Lower leg skin (tissue), 3 donors: ENCODE data around the gene POC1A.

Experiments
- POLR2A ChIP-seq, 2 donors: fragments of 450-650 bp; IDR thresholded peaks; one replicate each; pipeline ENCODE4 v1.6.1; 2016 to 2017; ENCODE audit warnings: antibody characterized with exemption in 2 of 2, mild to moderate bottlenecking in 1 of 2, moderate library complexity in 1 of 2
- TF ChIP-seq, protein P1 (sequence below), 3 donors: fragments of 450-650 bp; IDR thresholded peaks; one replicate each; pipeline ENCODE4 v1.5.1; 2016; ENCODE audit warnings: antibody characterized with exemption in 3 of 3, mild to moderate bottlenecking in 3 of 3, moderate library complexity in 2 of 3

DNA sequence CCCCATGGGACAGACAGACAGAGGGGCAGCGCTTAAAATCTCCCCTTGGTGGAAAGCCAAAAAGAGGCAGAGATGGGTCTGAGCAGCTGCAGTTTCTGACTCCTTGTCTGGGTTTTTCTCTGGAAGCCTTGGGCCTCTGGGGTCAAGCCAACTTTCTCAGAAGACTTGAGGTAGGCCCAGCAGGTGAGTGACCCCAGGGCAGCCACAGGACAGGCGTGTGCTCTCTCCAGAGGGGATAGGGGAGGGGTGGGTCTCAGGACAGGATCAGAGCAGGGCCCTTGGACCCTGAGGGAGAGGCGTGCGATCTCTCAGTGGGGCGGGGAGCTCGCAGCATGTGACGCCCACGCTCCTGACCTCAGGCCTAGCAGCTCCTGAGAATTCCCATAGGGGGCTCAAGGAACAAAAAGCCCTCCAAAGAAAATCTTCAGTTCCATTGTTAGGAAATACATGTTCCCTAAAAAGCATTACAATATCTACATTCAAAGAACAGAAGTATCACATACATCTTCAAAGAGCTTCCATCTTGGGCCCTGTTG lies 63.2 kb downstream of the POC1A start:
- TF ChIP-seq, protein P1, sequence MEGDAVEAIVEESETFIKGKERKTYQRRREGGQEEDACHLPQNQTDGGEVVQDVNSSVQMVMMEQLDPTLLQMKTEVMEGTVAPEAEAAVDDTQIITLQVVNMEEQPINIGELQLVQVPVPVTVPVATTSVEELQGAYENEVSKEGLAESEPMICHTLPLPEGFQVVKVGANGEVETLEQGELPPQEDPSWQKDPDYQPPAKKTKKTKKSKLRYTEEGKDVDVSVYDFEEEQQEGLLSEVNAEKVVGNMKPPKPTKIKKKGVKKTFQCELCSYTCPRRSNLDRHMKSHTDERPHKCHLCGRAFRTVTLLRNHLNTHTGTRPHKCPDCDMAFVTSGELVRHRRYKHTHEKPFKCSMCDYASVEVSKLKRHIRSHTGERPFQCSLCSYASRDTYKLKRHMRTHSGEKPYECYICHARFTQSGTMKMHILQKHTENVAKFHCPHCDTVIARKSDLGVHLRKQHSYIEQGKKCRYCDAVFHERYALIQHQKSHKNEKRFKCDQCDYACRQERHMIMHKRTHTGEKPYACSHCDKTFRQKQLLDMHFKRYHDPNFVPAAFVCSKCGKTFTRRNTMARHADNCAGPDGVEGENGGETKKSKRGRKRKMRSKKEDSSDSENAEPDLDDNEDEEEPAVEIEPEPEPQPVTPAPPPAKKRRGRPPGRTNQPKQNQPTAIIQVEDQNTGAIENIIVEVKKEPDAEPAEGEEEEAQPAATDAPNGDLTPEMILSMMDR (IDR thresholded peaks at IDR 0.05) = no peak
- no peak for TF ChIP-seq POLR2A (IDR thresholded peaks at IDR 0.05)
